Neuron (in vitro differentiated cells): ENCODE measurements around the gene KIAA0930.
"Not testable (repeated sequence)": the region's sequence is repeated elsewhere in the genome, so short reads cannot be mapped to it uniquely, and the experiment has no call there.

ENCODE experiments used
- H2AFZ ChIP-seq: one replicate; pipeline ENCODE4 v1.6.1; 2013; ENCODE audit warnings: low read depth, mild to moderate bottlenecking, inconsistent platforms, low read length, moderate library complexity
- H3K27me3 ChIP-seq: one replicate; pipeline ENCODE4 v1.6.1; 2013; ENCODE audit warnings: low read length; ENCODE audit not compliant: insufficient read depth
- H3K36me3 ChIP-seq: one replicate; pipeline ENCODE4 v1.6.1; 2013; ENCODE audit warnings: low read length; ENCODE audit not compliant: insufficient read depth
- H3K4me1 ChIP-seq: one replicate; pipeline ENCODE4 v1.6.1; 2013; ENCODE audit warnings: low read length; ENCODE audit not compliant: insufficient read depth
- H3K4me3 ChIP-seq: 2 replicates; pipeline ENCODE4 v1.5.1; 2013; ENCODE audit warnings: mild to moderate bottlenecking, low read length, moderate library complexity
- H3K9me3 ChIP-seq: one replicate; pipeline ENCODE4 v1.6.1; 2013; ENCODE audit warnings: low read length

The KIAA0930 gene

DNA sequence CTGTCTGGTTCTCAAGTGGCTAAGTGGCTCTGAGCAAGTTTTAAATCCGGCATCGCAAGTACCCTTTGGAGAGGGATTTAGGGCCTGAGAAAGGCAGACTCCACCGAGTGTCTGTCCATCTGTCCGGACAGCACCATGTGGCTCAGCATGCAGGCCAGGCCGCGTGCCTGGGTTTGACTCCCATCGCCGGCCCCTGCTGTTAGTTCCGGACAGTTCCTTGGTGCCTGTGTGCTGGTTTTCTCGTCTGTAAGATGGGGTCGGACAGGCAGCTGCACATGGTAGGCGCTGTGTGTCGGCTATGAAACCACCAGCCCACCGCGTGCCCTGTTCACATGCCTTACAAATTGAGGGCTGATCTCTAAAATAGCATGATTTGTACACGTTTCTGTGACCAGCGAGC is 46.0 kb downstream of the KIAA0930 start:
- Histone ChIP-seq H3K4me1 (peaks cover 6% of the 10 kb centered on the region), H3K4me3 (no peak overlapping the region), H3K9me3 (no peaks in the 10 kb centered on the region), H3K27me3 (no peaks in the 10 kb centered on the region), H3K36me3 (peaks cover 22% of the 10 kb centered on the region), H2AFZ (no peak overlapping the region)

DNA sequence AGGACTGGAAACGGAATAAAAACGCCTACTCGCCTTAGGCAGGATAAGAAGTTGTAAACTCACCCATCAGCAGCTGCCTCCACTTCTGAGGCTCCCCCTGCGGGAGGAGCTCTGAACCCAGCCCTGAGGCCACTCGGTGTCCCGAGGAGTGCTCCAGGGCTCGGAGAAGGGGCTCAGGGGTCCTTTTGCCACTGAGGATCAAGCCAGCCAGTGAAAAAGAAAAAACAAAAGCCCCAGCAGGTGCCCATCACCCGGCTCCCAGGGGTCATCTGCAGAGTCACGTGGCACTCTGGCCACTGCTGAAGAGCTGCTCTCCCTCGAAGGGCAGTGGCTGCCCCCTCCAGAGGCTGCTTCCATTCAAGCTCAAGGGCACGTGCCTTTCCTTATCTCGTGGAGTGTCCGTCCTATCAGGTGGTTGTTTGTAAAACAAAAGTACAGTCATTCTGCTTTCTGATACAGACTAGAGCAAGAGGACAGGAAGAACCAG is 48.0 kb downstream of the KIAA0930 start:
- no peaks in the 10 kb centered on the region for H3K9me3 ChIP-seq
- H3K27me3 ChIP-seq = no peaks in the 10 kb centered on the region
- H3K36me3 ChIP-seq = peaks cover 21% of the 10 kb centered on the region
- no peak overlapping the region for H2AFZ ChIP-seq
- no peak overlapping the region for H3K4me3 ChIP-seq
- peaks cover 6% of the 10 kb centered on the region for H3K4me1 ChIP-seq

- H3K4me1 ChIP-seq, H3K4me3 ChIP-seq, H3K9me3 ChIP-seq, H3K27me3 ChIP-seq, H2AFZ ChIP-seq: not testable (repeated sequence)
- H3K36me3 ChIP-seq = peaks cover 15% of the 10 kb centered on the region
These were observed 48.9 kb downstream of the KIAA0930 start for GRCh38 chr22:45191746-45192145.

DNA sequence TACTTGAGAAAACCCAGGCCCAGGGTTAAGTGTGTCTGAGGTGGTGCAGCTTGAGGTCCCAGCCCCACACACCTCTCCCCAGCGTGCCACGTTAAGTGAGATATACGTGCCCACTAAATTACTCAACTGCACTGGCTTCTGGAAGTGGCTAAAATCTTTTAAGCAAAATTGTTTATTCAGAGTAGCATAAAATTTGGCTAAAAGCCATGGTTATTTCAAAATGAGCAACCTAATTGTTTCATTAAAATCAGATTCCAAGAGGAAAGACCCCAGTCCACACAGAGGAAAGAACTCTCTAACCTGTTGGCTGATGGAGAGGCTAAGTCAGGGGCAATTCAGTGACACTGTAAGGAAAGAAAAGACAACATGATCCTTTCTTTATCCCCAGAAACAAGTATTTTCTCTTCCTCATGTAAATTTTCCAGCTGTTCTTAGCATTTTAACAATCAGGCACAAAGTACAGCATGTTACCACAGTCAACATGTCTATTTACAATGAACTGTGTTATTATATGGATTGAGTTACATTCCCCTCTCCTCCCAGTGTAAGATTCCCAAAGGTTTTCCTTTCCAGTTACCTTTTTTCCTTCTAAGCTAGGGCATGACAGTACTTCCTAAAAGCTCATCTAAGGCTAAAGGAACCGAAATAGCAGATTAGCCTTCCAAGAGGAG is 50.4 kb downstream of the KIAA0930 start:
- peaks cover 6% of the 10 kb centered on the region for H3K4me1 ChIP-seq
- no peak overlapping the region for H3K4me3 ChIP-seq
- H3K36me3 ChIP-seq = peaks cover 21% of the 10 kb centered on the region
- H2AFZ ChIP-seq = no peak overlapping the region
- H3K27me3 ChIP-seq = no peaks in the 10 kb centered on the region
- H3K9me3 ChIP-seq = no peaks in the 10 kb centered on the region

- no peaks in the 10 kb centered on the region for H3K9me3 ChIP-seq
- peaks cover 29% of the 10 kb centered on the region for H3K36me3 ChIP-seq
- no peak overlapping the region for H3K4me3 ChIP-seq
These were observed 51.9 kb downstream of the KIAA0930 start for GRCh38 chr22:45188779-45189178.

GRCh38 chr22:45187891-45188290 is 52.8 kb downstream of the KIAA0930 start:
- Histone ChIP-seq H3K4me3 (no peak overlapping the region), H3K36me3 (peaks cover 37% of the 10 kb centered on the region), H3K27me3 (no peaks in the 10 kb centered on the region), H3K9me3 (no peaks in the 10 kb centered on the region), H2AFZ (no peak overlapping the region), H3K4me1 (peaks cover 6% of the 10 kb centered on the region)

More at GRCh38 chr22:45188779-45189178, 51.9 kb downstream of the KIAA0930 start:
- H3K27me3 ChIP-seq = no peaks in the 10 kb centered on the region
- no peak overlapping the region for H2AFZ ChIP-seq
- peaks cover 6% of the 10 kb centered on the region for H3K4me1 ChIP-seq

DNA sequence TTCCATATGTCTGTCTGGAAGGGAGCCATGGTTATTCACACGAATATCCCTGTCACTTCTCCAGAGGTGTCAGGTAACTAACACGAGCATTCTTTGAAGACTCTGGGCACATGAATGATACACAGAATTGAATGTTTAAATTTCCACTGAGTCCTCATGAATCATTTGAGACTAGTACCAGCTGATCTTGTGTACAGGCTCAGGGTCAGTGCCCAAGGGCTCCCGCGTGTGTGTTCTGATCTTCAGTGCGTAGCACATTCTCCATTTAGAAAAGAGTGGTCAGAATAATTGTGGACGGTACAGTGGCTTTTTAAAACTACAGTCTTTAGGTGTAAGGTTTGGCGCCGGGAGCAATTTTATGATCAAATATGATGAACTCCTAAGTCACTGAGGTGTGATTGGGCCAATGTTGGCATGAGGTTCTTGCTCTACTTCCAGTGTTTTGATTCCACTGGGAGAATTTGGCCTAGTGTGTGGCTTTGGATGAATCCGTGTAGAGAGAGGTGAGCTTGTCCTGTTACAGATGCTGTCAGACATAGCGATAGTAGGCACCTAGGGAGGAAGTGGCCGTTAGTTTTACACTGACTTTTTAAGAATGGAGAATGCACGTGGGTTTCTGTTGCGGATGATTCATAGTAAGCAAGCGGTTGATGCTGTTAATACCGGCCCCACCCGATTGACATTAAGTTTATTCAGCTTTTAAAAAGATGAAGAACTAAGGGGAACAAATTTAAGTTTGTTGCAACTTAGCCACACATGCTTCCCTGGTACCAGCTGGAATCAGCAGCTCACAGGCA is 54.8 kb downstream of the KIAA0930 start:
- Histone ChIP-seq H3K4me1 (no peaks in the 10 kb centered on the region), H3K4me3 (no peak overlapping the region), H2AFZ (no peak overlapping the region), H3K36me3 (peaks cover 50% of the 10 kb centered on the region), H3K27me3 (no peaks in the 10 kb centered on the region), H3K9me3 (no peaks in the 10 kb centered on the region)

DNA sequence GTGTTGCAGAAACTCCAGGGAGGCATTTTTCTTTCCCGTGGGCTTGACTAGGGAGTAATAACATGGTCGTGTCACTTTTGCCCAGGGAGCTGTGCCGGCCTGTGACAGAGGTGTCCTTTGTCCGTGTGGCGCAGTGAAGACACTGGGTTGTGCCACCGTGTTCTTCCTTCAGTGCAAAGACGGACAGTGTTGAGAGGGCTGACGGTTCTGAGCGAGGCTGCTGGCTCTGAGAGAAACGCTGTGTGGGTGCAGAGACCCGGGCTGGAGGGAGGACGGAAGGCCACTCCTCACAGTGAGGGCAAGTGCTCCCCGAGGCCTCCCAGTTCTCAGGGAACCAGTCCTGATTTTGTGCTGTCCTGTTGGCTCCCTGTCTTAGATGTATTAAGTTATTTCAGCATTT is 56.7 kb downstream of the KIAA0930 start:
- peaks cover 65% of the 10 kb centered on the region for H3K36me3 ChIP-seq
- no peaks in the 10 kb centered on the region for H3K9me3 ChIP-seq

DNA sequence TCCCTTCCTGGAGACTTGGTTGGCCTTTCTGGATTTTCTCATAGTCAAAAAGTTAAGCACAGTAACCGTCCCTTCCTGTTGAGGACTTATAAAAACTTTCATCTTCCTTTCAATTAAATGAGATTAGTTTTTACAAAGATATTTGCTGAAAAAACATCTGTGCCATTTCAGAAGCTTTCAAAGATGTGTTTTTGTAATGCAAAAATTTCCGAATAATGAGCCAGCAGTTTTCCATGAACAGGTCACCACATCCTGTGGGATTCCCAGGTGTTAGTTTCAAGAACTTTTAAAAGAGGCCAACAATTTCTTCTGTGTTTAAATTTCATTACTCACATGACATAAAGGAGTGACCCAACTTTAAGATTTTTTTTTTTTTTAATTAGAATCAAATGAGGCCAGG is 58.9 kb downstream of the KIAA0930 start:
- no peak overlapping the region for H3K4me3 ChIP-seq
- H3K4me1 ChIP-seq = no peaks in the 10 kb centered on the region
- no peaks in the 10 kb centered on the region for H3K27me3 ChIP-seq
- H3K9me3 ChIP-seq = no peaks in the 10 kb centered on the region
- peaks cover 73% of the 10 kb centered on the region for H3K36me3 ChIP-seq
- no peak overlapping the region for H2AFZ ChIP-seq

More for the DNA sequence above, 56.7 kb downstream of the KIAA0930 start:
- no peaks in the 10 kb centered on the region for H3K4me1 ChIP-seq
- H3K4me3 ChIP-seq = no peak overlapping the region
- no peak overlapping the region for H2AFZ ChIP-seq
- no peaks in the 10 kb centered on the region for H3K27me3 ChIP-seq

DNA sequence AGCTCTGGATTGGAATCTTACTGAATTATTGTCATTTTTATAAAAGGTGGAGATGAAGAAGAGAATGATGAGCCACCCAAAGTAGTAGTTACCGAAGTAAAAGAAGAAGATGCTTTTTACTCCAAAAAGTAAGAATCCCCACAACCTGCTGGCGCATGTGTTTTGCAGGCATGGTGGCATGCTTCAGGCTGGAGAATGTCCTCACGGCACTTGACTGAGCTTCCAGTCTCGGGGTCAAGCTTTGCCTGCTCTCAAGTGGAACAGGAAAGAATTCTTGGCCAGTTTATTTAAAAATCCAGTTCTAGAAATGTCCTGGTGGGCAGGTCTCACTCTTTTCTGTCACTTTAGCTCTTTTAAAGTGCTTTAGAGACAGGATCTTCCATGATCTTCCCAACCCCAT is 59.5 kb downstream of the KIAA0930 start:
- Histone ChIP-seq H3K27me3 (no peaks in the 10 kb centered on the region), H3K9me3 (no peaks in the 10 kb centered on the region), H3K36me3 (peaks cover 76% of the 10 kb centered on the region), H2AFZ (no peak overlapping the region), H3K4me3 (no peak overlapping the region), H3K4me1 (peaks cover 2% of the 10 kb centered on the region)

- Histone ChIP-seq H3K4me3 (no peak overlapping the region), H3K4me1 (peaks cover 10% of the 10 kb centered on the region), H3K36me3 (peaks cover 75% of the 10 kb centered on the region), H3K9me3 (no peaks in the 10 kb centered on the region), H3K27me3 (no peaks in the 10 kb centered on the region), H2AFZ (no peak overlapping the region)
These were observed 60.5 kb downstream of the KIAA0930 start for GRCh38 chr22:45180146-45180679.

- Histone ChIP-seq H2AFZ (no peak overlapping the region), H3K36me3 (peaks cover 80% of the 10 kb centered on the region), H3K4me3 (no peak overlapping the region), H3K9me3 (no peaks in the 10 kb centered on the region), H3K4me1 (peaks cover 12% of the 10 kb centered on the region), H3K27me3 (no peaks in the 10 kb centered on the region)
These were observed 61.2 kb downstream of the KIAA0930 start for GRCh38 chr22:45179276-45180049.
